Right cardiac atrium (tissue), 5 donors: ENCODE data around the gene MNX1. TPM values are rescaled to one million over a fixed set of nuclear protein-coding genes. Genes with fewer than 3 reads are reported as not detected.

Experiments
- ATAC-seq, 2 donors: fragments of 200-7000 bp; cut with Tn5 transposase; one replicate each; pipeline versions ENCODE4 v1.8.0 to v1.9.1; 2020; ENCODE audit warnings: moderate library complexity in 2 of 2, mild to moderate bottlenecking in 1 of 2
- DNase-seq, 3 donors: peaks; one replicate each; pipeline ENCODE4 v3.0.0-alpha.2; 2020
- H3K27ac ChIP-seq: one replicate; pipeline ENCODE4 v1.5.1; 2013; ENCODE audit warnings: mild to moderate bottlenecking, low read length, control low read depth, moderate library complexity
- H3K27me3 ChIP-seq: one replicate; pipeline ENCODE4 v1.6.1; 2013; ENCODE audit not compliant: control insufficient read depth, insufficient read depth
- H3K4me1 ChIP-seq: one replicate; pipeline ENCODE4 v1.6.1; 2013; ENCODE audit warnings: low read length; ENCODE audit not compliant: control insufficient read depth, insufficient read depth
- H3K4me3 ChIP-seq: one replicate; pipeline ENCODE4 v1.5.1; 2013; ENCODE audit warnings: low read length, control low read depth
- H3K9me3 ChIP-seq: one replicate; pipeline ENCODE4 v1.6.1; 2013; ENCODE audit warnings: low read length; ENCODE audit not compliant: control insufficient read depth
- WGBS: extraction: QIAGEN DNeasy Blood & Tissue Kit; methylation state at CpG from one replicate; pipeline ENCODE4 v1.1.7; 2013; 5-methylcytosine and 5-hydroxymethylcytosine counted together
- intact Hi-C, 4 donors: fragments of 100-400 bp; cut with DNase I; formaldehyde crosslinking; loops; one replicate each; pipeline versions ENCODE4 v1.11.0 to v1.14.0; 2022 to 2023
- polyA plus RNA-seq: library from polyadenylated mRNA; stranded (reverse); fragments of 200-250 nt; gene quantifications from one replicate; pipeline ENCODE4 v1.2.3, GENCODE V29; 2013
- total RNA-seq, 4 donors: library from RNA; stranded (reverse); fragmentation: NEBNext Ultra II Directional; extraction: Animal tissue kit (Norgen Biotek cat#: 25700); gene quantifications; one replicate each; pipeline ENCODE4 v1.2.1, GENCODE V29; 2021
- donor health status: healthy with polysubstance abuse.
- donor health status: DM: no; HTN: yes; CAD: no.
- donor health status: DM: no; HTN: no; CAD: no.
- donor health status: DM: no; HTN: yes; CAD: no; lungs with severe emphysema.
- donor health status: DM: yes; HTN: yes; CAD: no.

The MNX1 gene
- total and polyA plus RNA-seq, 5 donors: not detected

DNA sequence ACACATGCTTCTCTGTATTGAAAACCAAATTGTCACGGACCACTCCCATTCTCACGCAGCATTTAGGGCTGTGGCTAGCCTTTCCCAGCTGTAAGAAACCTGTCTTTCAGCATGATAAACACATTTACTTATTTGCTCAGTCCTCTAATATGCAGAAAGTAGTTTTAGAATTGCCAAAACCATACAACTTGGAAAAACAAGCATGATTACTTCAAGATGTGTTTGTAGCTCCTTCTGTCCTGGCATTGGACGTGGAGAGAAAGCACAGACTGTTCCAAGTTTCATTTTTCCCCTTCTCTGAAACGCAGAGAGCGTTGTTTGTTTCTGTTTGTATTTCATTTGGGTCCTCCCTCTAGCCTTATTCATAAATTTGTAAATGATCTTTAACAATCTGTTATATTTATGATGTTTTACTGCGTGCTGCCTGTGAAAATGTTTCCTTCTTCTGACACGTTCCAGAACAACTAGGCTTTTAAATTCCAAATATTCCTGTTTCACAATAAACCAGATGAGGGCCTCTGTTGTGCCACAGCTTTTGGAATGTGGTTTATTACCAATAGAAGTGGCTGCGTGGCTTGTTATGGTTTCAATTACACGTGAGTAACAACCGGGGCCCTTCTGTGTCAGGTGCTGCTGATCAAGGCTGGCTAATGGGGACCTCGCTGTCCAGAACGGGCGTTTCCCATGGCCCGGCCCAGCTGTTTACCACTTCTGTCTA is 26.1 kb downstream of the MNX1 start:
- ATAC-seq (no peak), DNase-seq (no peak)
- Histone ChIP-seq H3K27ac (no peak overlapping the region), H3K4me1 (no peaks in the 10 kb centered on the region), H3K4me3 (no peak overlapping the region), H3K27me3 (no peaks in the 10 kb centered on the region), H3K9me3 (no peaks in the 10 kb centered on the region)
- 76% methylated on average over 14 of the region's 14 CpGs for WGBS
- intact Hi-C loops: no loop called here

DNA sequence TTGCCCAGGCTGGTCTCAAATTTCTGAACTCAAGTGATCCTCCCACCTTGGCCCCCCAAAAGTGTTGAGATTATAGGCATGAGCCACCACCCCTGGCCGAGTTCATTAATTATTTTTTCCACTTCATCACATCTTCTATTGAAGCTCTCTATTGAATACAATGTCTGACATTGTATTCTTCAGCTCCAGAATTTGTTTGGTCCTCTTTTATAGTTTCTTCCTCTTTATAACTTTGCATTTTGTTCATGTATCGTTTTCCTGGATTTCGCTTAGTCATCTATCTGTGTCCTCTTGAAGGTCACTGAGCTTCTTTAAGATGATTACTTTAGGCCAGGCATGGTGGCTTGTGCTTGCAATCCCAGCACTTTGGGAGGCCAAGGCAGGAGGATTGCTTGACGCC is 30.8 kb downstream of the MNX1 start:
- WGBS: 95% methylated on average over 4 of the region's 4 CpGs
- intact Hi-C loops: no loop called here
- Histone ChIP-seq H3K27ac (no peak overlapping the region), H3K4me1 (no peaks in the 10 kb centered on the region), H3K27me3 (no peaks in the 10 kb centered on the region), H3K9me3 (no peaks in the 10 kb centered on the region), H3K4me3 (no peak overlapping the region)
- ATAC-seq (no peak), DNase-seq (no peak)

DNA sequence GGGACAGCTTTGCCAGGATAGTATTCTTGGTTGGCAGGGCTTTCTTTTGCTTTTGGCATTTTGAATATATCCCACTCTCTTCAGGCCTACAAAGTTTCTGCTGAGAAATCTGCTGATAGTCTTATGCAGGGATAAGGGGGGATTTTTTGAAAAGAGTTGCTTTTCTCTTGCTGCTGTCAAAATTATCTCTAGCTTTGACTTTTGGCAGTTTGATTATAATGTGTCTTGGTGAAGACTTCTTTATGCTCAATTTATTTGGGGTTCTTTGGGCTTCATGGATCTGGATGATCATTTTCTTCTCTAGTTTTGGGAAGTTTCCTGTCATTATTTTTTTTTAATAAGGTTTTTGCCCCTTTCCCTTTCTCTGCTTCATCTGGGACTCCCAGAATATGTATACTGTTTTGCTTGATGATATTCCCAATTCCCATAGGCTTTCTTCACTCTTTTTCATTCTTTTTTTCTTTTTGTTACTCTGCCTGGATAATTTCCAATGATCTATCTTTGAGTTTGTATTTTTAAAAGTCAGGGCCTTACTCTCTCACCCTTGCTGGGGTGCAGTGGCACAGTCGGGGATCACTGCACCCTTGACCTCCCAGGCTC is 31.4 kb downstream of the MNX1 start:
- no peak for DNase-seq
- Histone ChIP-seq H3K27ac (no peak overlapping the region), H3K4me1 (no peaks in the 10 kb centered on the region), H3K4me3 (no peak overlapping the region), H3K27me3 (no peaks in the 10 kb centered on the region), H3K9me3 (no peaks in the 10 kb centered on the region)
- WGBS: 92% methylated on average over 1 of the region's 1 CpG
- no peak for ATAC-seq
- intact Hi-C loops: no loop called here

DNA sequence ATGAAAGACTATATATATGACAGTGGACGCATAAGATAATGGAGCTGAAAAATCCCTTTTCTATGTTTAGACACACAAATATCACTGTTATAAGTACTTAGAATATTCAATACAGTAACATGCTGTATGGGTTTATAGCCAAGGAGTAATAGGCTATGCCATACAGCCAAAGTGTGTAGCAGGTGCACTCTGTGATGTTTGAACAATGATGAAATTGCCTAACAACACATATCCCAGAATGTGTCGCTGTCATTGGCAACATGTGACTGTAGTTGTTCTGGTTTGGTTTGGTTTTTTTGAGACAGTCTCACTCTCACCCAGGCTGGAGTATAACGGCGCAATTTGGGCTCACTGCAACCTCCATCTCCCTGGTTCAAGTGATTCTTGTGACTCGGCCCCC is 34.8 kb downstream of the MNX1 start:
- H3K27me3 ChIP-seq: no peaks in the 10 kb centered on the region
- H3K4me1 ChIP-seq: no peaks in the 10 kb centered on the region
- no peaks in the 10 kb centered on the region for H3K9me3 ChIP-seq
- 96% methylated on average over 5 of the region's 5 CpGs for WGBS
- H3K4me3 ChIP-seq: no peak overlapping the region
- H3K27ac ChIP-seq: no peak overlapping the region
- no peak for ATAC-seq
- intact Hi-C loops: no loop called here
- DNase-seq: no peak

DNA sequence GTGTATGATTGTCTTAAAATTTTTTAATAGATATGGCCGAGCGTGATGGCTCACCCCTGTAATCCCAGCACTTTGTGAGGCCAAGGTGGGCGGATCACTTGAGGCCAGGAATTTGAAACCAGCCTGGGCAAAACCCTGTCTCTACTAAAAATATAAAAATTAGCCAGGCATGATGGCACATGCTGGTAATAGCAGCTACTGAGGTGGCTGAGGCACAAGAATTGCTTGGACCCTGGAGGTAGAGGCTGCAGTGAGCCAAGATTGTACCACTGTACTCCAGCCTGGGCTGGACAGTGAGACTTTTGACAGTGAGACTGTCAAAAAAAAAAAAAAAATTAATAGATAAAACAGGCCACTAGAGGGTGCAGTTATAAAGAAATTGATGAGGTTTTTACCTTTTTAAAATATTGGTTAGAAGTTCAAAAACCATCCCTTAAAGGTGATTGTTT is 40.5 kb downstream of the MNX1 start:
- Histone ChIP-seq H3K4me3 (no peak overlapping the region), H3K4me1 (no peaks in the 10 kb centered on the region), H3K27ac (no peak overlapping the region), H3K9me3 (no peaks in the 10 kb centered on the region), H3K27me3 (no peaks in the 10 kb centered on the region)
- DNase-seq: no peak
- intact Hi-C loops: no loop called here
- WGBS: 77% methylated on average over 3 of the region's 3 CpGs
- no peak for ATAC-seq

DNA sequence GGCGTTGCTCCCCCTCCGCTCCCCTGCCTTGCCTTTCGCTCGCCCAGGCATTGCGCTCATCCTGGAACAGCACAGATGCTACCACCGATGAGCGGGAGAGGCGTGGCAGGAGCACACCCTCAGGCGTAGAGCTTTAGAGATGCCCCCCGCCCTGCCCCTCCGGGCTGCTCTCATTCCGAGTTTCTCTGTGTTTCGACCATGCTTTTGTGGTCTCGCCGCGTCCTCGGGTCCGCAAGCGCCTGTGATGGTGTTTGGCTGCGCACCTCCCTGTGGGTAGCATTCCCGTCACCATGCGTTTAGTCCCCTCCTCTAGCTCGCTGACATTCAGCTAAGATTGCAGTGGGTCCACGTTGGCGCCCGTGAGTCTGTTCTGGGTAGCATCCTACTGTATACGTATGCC is 42.3 kb downstream of the MNX1 start:
- WGBS: 97% methylated on average over 27 of the region's 27 CpGs
- Histone ChIP-seq H3K4me3 (no peak overlapping the region), H3K9me3 (no peaks in the 10 kb centered on the region), H3K27ac (no peak overlapping the region), H3K27me3 (no peaks in the 10 kb centered on the region), H3K4me1 (no peaks in the 10 kb centered on the region)
- DNase-seq (no peak), ATAC-seq (no peak)
- intact Hi-C loops: no loop called here

DNA sequence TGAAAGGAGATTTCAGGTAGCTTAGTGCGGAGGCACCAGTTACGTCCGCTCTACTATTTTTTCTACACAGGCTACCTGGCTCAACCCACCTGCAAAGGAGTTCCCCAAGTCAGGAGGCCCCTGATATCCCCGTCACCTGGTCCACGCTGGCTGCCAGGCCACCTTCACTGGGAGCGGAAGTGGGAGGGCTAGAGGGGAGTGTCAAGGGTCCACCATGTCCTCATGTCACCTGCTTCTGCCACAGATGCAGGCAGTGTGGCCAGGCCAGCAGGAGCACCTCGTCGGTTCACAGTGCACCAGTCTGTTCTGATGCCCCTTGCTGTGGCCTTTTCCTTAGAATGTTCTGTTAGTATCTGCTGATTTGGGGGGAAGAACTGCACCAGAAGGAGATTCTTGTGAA is 44.1 kb downstream of the MNX1 start:
- DNase-seq (no peak), ATAC-seq (no peak)
- 96% methylated on average over 8 of the region's 8 CpGs for WGBS
- H3K4me3 ChIP-seq: no peak overlapping the region
- H3K27ac ChIP-seq: no peak overlapping the region
- intact Hi-C loops: no loop called here
- H3K27me3 ChIP-seq: no peaks in the 10 kb centered on the region
- H3K9me3 ChIP-seq: no peaks in the 10 kb centered on the region
- H3K4me1 ChIP-seq: no peaks in the 10 kb centered on the region

DNA sequence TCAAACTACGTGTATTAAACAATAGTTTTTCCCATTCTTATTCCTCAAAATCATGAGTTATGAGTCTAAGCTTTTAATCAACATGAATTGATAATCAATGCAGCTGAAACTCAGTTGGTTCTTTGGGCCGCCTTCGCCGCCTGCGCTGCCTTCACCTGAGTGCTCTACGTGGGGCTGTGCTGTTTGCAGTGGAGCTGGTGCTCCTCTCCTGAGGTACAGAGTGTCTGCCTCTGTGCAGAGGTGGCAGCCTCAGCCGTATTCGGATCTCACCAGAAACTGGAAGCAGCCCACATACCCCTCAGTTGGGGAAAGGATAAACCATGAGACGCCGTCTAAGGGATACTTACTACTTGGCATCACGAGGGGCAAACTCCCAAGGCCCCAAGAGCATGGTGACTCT is 45.5 kb downstream of the MNX1 start:
- no peak overlapping the region for H3K4me3 ChIP-seq
- ATAC-seq (no peak), DNase-seq (no peak)
- intact Hi-C loops: no loop called here
- H3K27ac ChIP-seq: no peak overlapping the region
- H3K27me3 ChIP-seq: no peaks in the 10 kb centered on the region
- 93% methylated on average over 11 of the region's 11 CpGs for WGBS
- no peaks in the 10 kb centered on the region for H3K9me3 ChIP-seq
- H3K4me1 ChIP-seq: no peaks in the 10 kb centered on the region

DNA sequence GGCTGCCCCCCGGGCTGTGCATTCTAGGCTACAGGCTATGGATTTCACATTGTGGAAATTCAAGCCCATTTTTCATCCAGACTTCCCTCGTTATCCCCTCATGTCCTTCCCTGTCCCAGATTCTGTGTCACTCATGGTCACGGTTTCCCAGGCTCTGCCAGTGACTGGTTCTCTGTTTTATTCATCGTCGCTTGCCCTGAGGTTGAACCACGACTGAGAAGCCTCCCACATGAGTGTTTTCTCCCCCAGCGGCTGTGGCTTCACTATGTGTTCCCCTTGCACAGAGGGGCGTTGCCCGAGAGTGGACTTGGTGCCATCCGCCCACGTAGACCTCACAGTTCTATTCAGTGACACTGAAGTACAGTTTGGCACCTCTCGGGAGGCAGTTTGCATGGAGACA is 47.0 kb downstream of the MNX1 start:
- intact Hi-C loops: no loop called here
- no peaks in the 10 kb centered on the region for H3K9me3 ChIP-seq
- H3K27ac ChIP-seq: no peak overlapping the region
- DNase-seq: no peak
- no peaks in the 10 kb centered on the region for H3K27me3 ChIP-seq
- no peaks in the 10 kb centered on the region for H3K4me1 ChIP-seq
- 89% methylated on average over 12 of the region's 12 CpGs for WGBS
- no peak for ATAC-seq
- H3K4me3 ChIP-seq: no peak overlapping the region

DNA sequence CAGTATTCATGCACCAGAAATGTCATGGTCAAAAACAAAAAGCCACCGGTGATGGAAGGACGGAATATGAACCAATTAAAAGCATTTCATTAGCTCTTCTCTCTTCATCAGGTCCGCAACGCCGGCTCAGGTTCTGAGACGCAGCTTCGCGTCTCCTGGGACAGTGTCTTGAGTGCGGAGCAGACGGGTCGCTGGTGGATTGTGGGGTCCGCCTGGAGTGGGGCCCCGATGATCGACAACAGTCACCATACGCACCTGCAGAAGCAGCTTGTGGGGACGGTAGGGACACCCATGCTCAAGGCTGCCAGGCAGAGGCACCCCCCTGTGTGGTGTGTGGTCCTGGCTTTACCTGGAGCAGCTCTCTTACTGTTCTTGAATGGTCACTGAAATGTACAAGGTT is 47.6 kb downstream of the MNX1 start:
- ATAC-seq (no peak), DNase-seq (no peak)
- no peaks in the 10 kb centered on the region for H3K27me3 ChIP-seq
- 97% methylated on average over 16 of the region's 16 CpGs for WGBS
- H3K4me1 ChIP-seq: no peaks in the 10 kb centered on the region
- no peak overlapping the region for H3K4me3 ChIP-seq
- no peak overlapping the region for H3K27ac ChIP-seq
- no peaks in the 10 kb centered on the region for H3K9me3 ChIP-seq
- intact Hi-C loops: no loop called here

DNA sequence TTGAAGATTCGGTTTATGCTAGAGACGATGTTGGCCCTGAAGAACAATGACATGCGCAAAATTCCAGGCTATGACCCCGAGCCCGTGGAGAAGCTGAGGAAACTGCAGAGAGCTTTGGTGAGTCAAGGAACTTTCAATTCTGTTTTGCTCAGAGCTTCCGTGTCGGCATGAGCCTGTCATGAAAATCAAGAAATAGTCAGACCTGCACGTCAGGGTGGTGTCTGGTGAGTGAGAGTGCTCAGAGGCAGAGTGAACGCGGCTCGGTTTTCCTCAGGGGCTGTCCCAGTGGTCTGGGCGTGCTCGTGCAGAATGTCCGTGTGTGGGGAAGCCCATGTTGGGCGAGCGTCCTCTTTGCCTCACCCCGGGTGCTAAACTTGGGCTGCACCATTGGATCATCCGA is 48.3 kb downstream of the MNX1 start:
- no peak for DNase-seq
- intact Hi-C loops: no loop called here
- H3K9me3 ChIP-seq: no peaks in the 10 kb centered on the region
- no peaks in the 10 kb centered on the region for H3K4me1 ChIP-seq
- no peaks in the 10 kb centered on the region for H3K27me3 ChIP-seq
- ATAC-seq: no peak
- H3K4me3 ChIP-seq: no peak overlapping the region
- H3K27ac ChIP-seq: no peak overlapping the region
- 96% methylated on average over 18 of the region's 18 CpGs for WGBS

DNA sequence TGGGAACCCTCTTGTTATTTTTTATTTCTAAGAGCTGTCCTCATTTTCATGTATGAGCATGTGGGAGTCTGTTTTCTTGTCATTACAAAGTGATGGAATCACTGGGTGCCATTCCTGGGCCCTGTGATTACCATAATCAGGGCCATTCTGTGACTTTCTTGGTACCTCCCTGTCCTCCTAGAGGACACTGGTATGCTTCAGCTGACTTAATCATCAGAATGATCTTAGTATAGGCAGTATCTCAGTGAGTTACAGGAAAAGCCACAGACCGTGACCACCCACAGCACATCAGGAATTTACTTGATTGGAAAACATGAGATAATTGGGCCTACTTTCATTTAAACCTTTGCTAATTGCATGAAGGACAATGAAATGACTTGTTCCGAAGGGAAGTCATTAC is 53.7 kb downstream of the MNX1 start:
- Histone ChIP-seq H3K27ac (no peak overlapping the region), H3K4me3 (no peak overlapping the region), H3K27me3 (no peaks in the 10 kb centered on the region), H3K9me3 (no peaks in the 10 kb centered on the region), H3K4me1 (no peaks in the 10 kb centered on the region)
- ATAC-seq (no peak), DNase-seq (no peak)
- 93% methylated on average over 2 of the region's 2 CpGs for WGBS
- intact Hi-C loops: no loop called here
